Measurements from ENCODE around the gene CALML6. TPM values are rescaled to one million over a fixed set of nuclear protein-coding genes. Genes with fewer than 3 reads are reported as not detected.

CALML6 gene
- total RNA-seq, 1 experiment from 2014 or later, result 1.5 TPM

- Histone ChIP-seq H3K27me3 (ENCODE audit: control insufficient read depth, insufficient read depth, low read length) (no peaks in the 10 kb centered on the region), H3K9me3 (ENCODE audit: control insufficient read depth, insufficient read depth, low read depth, low read length) (no peaks in the 10 kb centered on the region), H3K4me3 (ENCODE audit: low read depth in 2 of 2, low read length in 2 of 2) (no peak overlapping the region), H3K4me1 (ENCODE audit: control insufficient read depth, insufficient read depth, low read length) (peaks cover 9% of the 10 kb centered on the region), H3K36me3 (ENCODE audit: control insufficient read depth, insufficient read depth, low read length) (no peaks in the 10 kb centered on the region), H3K27ac (ENCODE audit: low read length) (no peak overlapping the region)
- ChIA-PET POLR2A (no interaction called here), CTCF (no interaction called here)
- intact Hi-C loops (cut with micrococcal nuclease; ENCODE audit: unreplicated experiment), result no loop called here
- no peak for ATAC-seq
- in situ Hi-C loops (cut with HindIII; ENCODE audit: low pct_unique_long_range_greater_than_20kb, low sequenced_read_pairs), result no loop called here
- TF ChIP-seq POLR2AphosphoS5 (IDR thresholded peaks at IDR 0.05; ENCODE audit: low read depth, low read length), result no peak
- TF ChIP-seq, protein P1, sequence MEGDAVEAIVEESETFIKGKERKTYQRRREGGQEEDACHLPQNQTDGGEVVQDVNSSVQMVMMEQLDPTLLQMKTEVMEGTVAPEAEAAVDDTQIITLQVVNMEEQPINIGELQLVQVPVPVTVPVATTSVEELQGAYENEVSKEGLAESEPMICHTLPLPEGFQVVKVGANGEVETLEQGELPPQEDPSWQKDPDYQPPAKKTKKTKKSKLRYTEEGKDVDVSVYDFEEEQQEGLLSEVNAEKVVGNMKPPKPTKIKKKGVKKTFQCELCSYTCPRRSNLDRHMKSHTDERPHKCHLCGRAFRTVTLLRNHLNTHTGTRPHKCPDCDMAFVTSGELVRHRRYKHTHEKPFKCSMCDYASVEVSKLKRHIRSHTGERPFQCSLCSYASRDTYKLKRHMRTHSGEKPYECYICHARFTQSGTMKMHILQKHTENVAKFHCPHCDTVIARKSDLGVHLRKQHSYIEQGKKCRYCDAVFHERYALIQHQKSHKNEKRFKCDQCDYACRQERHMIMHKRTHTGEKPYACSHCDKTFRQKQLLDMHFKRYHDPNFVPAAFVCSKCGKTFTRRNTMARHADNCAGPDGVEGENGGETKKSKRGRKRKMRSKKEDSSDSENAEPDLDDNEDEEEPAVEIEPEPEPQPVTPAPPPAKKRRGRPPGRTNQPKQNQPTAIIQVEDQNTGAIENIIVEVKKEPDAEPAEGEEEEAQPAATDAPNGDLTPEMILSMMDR (IDR thresholded peaks at IDR 0.05), result no peak
- no peak for TF ChIP-seq SIN3A (IDR thresholded peaks at IDR 0.05; ENCODE audit: borderline replicate concordance, insufficient read depth, low read depth, low read length)
- TF ChIP-seq TCF7L2 (IDR thresholded peaks at IDR 0.05; ENCODE audit: low read depth, low read length), result no peak
- TF ChIP-seq, protein P2, sequence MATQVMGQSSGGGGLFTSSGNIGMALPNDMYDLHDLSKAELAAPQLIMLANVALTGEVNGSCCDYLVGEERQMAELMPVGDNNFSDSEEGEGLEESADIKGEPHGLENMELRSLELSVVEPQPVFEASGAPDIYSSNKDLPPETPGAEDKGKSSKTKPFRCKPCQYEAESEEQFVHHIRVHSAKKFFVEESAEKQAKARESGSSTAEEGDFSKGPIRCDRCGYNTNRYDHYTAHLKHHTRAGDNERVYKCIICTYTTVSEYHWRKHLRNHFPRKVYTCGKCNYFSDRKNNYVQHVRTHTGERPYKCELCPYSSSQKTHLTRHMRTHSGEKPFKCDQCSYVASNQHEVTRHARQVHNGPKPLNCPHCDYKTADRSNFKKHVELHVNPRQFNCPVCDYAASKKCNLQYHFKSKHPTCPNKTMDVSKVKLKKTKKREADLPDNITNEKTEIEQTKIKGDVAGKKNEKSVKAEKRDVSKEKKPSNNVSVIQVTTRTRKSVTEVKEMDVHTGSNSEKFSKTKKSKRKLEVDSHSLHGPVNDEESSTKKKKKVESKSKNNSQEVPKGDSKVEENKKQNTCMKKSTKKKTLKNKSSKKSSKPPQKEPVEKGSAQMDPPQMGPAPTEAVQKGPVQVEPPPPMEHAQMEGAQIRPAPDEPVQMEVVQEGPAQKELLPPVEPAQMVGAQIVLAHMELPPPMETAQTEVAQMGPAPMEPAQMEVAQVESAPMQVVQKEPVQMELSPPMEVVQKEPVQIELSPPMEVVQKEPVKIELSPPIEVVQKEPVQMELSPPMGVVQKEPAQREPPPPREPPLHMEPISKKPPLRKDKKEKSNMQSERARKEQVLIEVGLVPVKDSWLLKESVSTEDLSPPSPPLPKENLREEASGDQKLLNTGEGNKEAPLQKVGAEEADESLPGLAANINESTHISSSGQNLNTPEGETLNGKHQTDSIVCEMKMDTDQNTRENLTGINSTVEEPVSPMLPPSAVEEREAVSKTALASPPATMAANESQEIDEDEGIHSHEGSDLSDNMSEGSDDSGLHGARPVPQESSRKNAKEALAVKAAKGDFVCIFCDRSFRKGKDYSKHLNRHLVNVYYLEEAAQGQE (IDR thresholded peaks at IDR 0.05; ENCODE audit: insufficient read depth in 1 of 2, low read depth in 2 of 2, low read length in 1 of 2), result no peak
- BruUV-seq (replicated peaks), result no TSS peak
- no peak for DNase-seq (ENCODE audit: low read depth, low spot score)
Observed at GRCh38 chr1:1873186-1873585, 41.9 kb upstream of the CALML6 start.

DNA sequence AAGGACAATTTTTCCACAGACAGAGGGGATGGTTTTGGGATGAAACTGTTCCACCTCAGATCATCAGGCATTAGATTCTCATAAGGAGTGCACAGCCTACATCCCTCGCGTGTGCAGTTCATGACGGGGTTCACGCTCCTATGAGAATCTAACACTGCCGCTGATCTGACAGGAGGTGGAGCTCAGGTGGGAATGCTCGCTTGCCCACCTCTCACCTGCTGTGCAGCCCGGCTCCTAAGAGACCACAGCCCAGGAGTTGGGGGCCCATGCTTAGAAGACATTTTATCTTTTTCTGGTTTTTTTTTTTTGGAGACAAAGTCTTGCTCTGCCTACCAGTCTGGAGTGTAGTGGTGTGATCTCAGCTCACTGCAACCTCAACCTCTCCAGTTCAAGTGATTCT, 40.2 kb upstream of the CALML6 start:
- Histone ChIP-seq H3K9me3 (ENCODE audit: control insufficient read depth, insufficient read depth, low read depth, low read length) (no peaks in the 10 kb centered on the region), H3K4me3 (ENCODE audit: low read depth in 2 of 2, low read length in 2 of 2) (no peak overlapping the region), H3K36me3 (ENCODE audit: control insufficient read depth, insufficient read depth, low read length) (no peaks in the 10 kb centered on the region), H3K4me1 (ENCODE audit: control insufficient read depth, insufficient read depth, low read length) (peaks cover 9% of the 10 kb centered on the region), H3K27ac (ENCODE audit: low read length) (no peak overlapping the region), H3K27me3 (ENCODE audit: control insufficient read depth, insufficient read depth, low read length) (no peaks in the 10 kb centered on the region)
- ATAC-seq (no peak), DNase-seq (ENCODE audit: low read depth, low spot score) (no peak)
- ChIA-PET POLR2A (no interaction called here), CTCF (no interaction called here)
- intact Hi-C loops (cut with micrococcal nuclease; ENCODE audit: unreplicated experiment), result no loop called here
- TF ChIP-seq POLR2AphosphoS5 (IDR thresholded peaks at IDR 0.05; ENCODE audit: low read depth, low read length) (no peak), TCF7L2 (IDR thresholded peaks at IDR 0.05; ENCODE audit: low read depth, low read length) (no peak), SIN3A (IDR thresholded peaks at IDR 0.05; ENCODE audit: borderline replicate concordance, insufficient read depth, low read depth, low read length) (no peak)
- TF ChIP-seq, protein P2 (IDR thresholded peaks at IDR 0.05; ENCODE audit: insufficient read depth in 1 of 2, low read depth in 2 of 2, low read length in 1 of 2), result no peak
- TF ChIP-seq, protein P1 (IDR thresholded peaks at IDR 0.05), result no peak
- no TSS peak for BruUV-seq (replicated peaks)
- in situ Hi-C loops (cut with HindIII; ENCODE audit: low pct_unique_long_range_greater_than_20kb, low sequenced_read_pairs), result no loop called here
